HUES48 (cell line): ENCODE data around the gene NCLN.
"Not testable (repeated sequence)": the region's sequence is repeated elsewhere in the genome, so short reads cannot be mapped to it uniquely, and the experiment has no call there.

Experiments
- H3K27ac ChIP-seq: one replicate; pipeline ENCODE4 v1.7.0; 2013; ENCODE audit warnings: low read depth, low read length, inconsistent platforms
- H3K27me3 ChIP-seq: 2 replicates; pipeline ENCODE4 v1.6.1; 2013; ENCODE audit warnings: mild to moderate bottlenecking, low read length; ENCODE audit not compliant: control insufficient read depth, insufficient read depth
- H3K36me3 ChIP-seq: 2 replicates; pipeline ENCODE4 v1.6.1; 2013; ENCODE audit warnings: low read length; ENCODE audit not compliant: control insufficient read depth, insufficient read depth
- H3K4me1 ChIP-seq: 2 replicates; pipeline ENCODE4 v1.6.1; 2013; ENCODE audit warnings: mild to moderate bottlenecking, low read length; ENCODE audit not compliant: control insufficient read depth, insufficient read depth
- H3K4me3 ChIP-seq: 2 replicates; pipeline ENCODE4 v1.5.1; 2013; ENCODE audit warnings: mild to moderate bottlenecking, low read depth, low read length
- H3K9ac ChIP-seq: 2 replicates; pipeline ENCODE4 v1.6.1; 2013; ENCODE audit warnings: mild to moderate bottlenecking, low read depth, low read length, moderate library complexity
- H3K9me3 ChIP-seq: 2 replicates; pipeline ENCODE4 v1.6.1; 2013; ENCODE audit warnings: low read length; ENCODE audit not compliant: control insufficient read depth, insufficient read depth

NCLN gene

DNA sequence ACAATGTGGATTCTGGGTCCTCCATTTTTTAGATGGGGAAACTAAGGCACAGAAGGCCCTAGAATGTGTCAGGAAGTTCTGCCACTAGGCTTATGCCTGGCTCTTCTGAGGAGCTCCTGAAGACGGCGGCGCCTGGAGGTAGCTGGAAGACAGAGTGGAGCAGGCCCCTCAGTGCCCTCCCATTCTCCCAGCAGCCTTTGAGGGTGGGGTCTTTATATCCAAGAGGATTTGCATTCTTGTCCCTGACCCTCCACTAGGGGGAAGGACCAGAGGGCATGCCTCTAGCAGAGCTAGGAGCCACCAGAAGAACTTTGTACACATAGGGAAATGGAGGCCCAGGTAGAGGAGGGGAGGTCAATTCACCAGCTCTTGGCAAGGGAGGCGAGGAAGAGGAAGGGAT is 48.1 kb downstream of the NCLN start:
- H3K9me3 ChIP-seq = no peaks in the 10 kb centered on the region

DNA sequence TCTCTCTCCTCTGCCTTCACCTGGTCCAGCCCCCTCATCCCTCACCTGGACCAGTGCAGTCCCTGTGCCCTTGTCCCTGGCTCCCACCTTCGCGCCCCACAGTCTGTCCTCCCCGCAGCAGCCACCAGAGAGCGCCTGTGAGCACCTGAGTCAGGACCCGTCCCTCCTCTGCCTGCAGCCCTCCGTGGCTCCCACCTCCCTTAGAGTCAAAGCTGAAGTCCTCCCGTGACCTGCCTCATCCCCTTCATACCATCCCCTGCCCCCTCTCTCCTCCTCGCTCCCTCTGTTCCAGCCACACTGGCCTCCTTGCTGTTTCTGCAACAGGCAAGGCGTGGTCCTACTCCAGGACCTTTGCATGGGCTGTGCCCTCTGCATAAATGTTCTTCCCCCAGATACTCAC is 49.1 kb downstream of the NCLN start:
- Histone ChIP-seq H3K27me3 (no peaks in the 10 kb centered on the region), H3K4me1 (no peaks in the 10 kb centered on the region), H3K9me3 (no peaks in the 10 kb centered on the region), H3K27ac (no peak overlapping the region), H3K9ac (no peak overlapping the region), H3K36me3 (no peaks in the 10 kb centered on the region), H3K4me3 (no peak overlapping the region)

More for the DNA sequence above, 48.1 kb downstream of the NCLN start:
- Histone ChIP-seq H3K9ac (no peak overlapping the region), H3K4me3 (no peak overlapping the region), H3K36me3 (no peaks in the 10 kb centered on the region), H3K27ac (no peak overlapping the region), H3K27me3 (no peaks in the 10 kb centered on the region), H3K4me1 (no peaks in the 10 kb centered on the region; the same call in 1 of the 2 replicates)

DNA sequence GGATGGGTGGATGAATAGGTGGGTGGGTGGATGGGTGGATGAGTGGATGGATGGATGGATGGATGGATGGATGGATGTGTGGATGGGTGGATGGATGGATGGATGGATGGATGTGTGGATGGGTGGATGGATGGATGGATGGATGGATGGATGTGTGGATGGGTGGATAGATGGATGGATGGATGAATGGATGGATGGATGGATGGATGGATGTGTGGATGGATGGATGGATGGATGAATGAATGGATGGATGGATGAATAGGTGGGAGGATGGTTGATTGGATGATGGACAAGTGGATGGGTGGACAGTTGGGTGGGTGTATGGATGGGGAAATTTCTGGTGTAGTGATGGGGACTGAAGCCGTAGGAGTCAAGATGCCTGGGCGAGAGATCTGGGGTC is 49.9 kb downstream of the NCLN start:
- not testable (repeated sequence) for H3K36me3 ChIP-seq, H3K27me3 ChIP-seq, H3K4me1 ChIP-seq, H3K9me3 ChIP-seq, H3K27ac ChIP-seq, H3K9ac ChIP-seq, H3K4me3 ChIP-seq

DNA sequence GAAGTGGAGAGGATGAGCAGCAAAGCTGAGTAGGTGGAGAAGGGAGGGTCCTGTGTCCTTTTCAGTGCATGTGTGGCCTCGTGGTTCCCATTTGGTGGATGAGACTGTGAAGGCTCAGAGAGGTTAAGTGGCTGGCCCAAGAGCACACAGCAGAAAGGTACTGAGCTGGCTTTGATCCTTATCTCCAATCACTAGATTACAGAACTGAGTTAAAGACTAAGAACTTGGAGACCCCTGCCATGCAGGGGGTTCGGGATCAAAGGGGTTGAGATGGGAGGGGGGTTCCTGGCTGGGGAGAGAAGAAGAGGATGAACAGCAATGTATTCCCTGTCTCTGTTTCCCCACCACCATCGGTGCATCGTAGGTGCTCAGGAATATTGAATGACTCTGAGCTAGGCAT is 50.5 kb downstream of the NCLN start:
- no peak overlapping the region for H3K27ac ChIP-seq
- H3K4me1 ChIP-seq = no peaks in the 10 kb centered on the region
- no peaks in the 10 kb centered on the region for H3K27me3 ChIP-seq
- H3K9ac ChIP-seq = no peak overlapping the region
- H3K36me3 ChIP-seq = no peaks in the 10 kb centered on the region
- H3K9me3 ChIP-seq = no peaks in the 10 kb centered on the region
- H3K4me3 ChIP-seq = no peak overlapping the region

DNA sequence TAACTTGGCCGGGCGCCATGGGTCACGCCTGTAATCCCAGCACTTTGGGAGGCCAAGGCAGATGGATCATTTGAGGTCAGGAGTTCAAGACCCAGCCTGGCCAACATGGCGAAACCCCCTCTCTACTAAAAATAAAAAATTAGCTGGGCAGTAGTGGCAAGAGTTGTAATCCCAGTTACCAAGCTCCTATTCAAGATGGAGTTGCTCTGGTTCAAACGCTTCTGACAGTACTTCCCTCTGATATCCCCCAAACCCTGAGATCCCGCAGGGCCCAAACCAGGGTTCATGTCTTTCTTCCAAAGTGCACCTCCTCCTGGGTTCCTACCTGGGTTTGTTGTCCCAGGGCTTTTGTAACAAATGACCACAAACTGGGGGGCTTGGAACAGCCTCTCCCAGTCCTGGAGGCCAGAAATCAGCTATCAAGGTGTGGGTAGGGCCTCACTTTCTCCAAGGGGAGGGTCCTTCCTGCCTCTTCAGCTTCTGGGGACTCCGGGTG is 52.4 kb downstream of the NCLN start:
- no peaks in the 10 kb centered on the region for H3K36me3 ChIP-seq
- H3K4me1 ChIP-seq = no peaks in the 10 kb centered on the region
- no peak overlapping the region for H3K27ac ChIP-seq
- H3K4me3 ChIP-seq = no peak overlapping the region
- no peaks in the 10 kb centered on the region for H3K27me3 ChIP-seq
- H3K9me3 ChIP-seq = no peaks in the 10 kb centered on the region
- no peak overlapping the region for H3K9ac ChIP-seq

DNA sequence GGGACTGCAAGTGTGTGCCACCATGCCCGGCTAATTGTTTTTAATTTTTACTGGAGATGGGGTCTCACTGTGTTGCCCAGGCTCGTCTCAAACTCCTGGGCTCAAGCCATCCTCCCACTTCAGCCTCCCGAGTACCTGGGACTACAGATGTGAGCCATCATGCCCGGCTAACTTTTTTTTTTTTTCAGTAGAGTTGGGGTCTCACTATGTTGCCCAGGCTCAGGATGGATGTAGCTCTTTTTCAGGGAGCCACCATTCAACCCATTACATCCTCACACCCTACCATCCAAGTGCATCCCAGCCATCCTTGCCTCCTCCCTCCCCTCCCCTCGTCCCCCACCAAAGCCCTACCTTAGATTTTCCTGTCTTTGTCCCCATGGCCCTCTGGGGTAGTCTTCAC is 53.6 kb downstream of the NCLN start:
- Histone ChIP-seq H3K4me1 (no peaks in the 10 kb centered on the region), H3K4me3 (no peak overlapping the region), H3K27me3 (no peaks in the 10 kb centered on the region), H3K27ac (no peak overlapping the region), H3K36me3 (no peaks in the 10 kb centered on the region), H3K9ac (no peak overlapping the region), H3K9me3 (no peaks in the 10 kb centered on the region)

DNA sequence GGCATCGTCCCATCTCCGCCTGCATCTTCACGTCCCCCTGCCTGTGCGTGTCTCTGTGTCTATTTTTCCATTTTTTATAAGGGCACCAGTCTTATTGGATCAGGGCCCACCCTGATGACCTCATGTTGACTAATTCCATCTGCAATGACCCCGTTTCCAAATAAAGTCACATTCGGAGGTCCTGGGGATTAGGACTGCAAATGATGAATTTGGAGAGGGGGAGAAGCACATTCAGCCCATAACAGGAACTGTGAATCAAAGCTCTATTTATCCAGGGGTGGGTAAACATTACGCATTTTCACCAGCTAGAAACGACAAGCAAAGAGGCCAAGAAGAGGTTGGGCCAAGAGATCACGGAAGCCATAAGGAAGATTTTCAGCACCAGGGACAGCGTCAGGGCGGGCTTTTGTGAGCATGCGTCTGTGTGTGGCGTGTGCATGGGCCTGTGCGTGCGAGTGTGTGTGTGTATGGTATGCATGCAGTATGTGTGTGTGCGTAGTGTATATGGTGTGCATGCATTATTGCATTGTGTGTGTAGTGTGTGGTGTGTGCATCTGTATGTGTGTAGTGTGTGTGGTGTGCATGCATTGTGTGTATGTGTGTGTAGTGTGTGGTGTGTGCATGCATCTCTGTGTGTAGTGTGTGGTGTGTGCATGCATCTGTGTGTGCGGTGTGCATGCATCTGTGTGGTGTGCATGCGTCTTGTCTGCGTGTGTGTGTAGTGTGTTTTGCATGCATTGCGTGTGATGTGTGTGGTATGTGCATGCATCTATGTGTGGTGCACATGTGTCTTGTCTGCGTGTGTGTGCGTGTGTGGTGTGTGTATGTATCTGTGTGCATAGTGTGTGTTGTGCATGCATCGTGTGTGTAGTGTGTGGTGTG is 58.3 kb downstream of the NCLN start:
- Histone ChIP-seq H3K9me3 (no peaks in the 10 kb centered on the region), H3K36me3 (no peaks in the 10 kb centered on the region), H3K27me3 (no peaks in the 10 kb centered on the region), H3K27ac (no peak overlapping the region), H3K9ac (no peak overlapping the region), H3K4me1 (no peaks in the 10 kb centered on the region), H3K4me3 (no peak overlapping the region)

DNA sequence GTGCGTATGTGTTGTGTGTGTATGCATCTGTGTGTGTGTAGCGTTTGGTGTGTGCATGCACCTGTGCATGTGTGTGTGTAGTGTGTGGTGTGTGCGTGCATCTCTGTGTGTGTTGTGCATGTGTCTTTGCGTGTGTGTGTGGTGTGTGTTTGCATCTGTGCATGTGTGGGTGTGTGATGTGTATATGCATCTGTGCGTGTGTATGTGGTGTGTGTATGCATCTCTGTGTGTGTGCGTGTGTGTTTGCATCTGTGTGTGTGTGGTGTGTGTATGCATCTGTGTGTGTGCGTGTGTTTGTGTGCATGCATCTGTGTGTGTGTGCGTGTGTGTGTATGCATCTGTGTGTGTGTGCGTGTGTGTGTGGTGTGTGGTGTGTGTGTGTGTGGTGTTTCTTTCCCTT is 59.3 kb downstream of the NCLN start:
- no peaks in the 10 kb centered on the region for H3K36me3 ChIP-seq
- no peaks in the 10 kb centered on the region for H3K9me3 ChIP-seq
- H3K27me3 ChIP-seq = no peaks in the 10 kb centered on the region
- H3K27ac ChIP-seq = no peak overlapping the region
- no peak overlapping the region for H3K4me3 ChIP-seq
- no peak overlapping the region for H3K9ac ChIP-seq
- no peaks in the 10 kb centered on the region for H3K4me1 ChIP-seq

DNA sequence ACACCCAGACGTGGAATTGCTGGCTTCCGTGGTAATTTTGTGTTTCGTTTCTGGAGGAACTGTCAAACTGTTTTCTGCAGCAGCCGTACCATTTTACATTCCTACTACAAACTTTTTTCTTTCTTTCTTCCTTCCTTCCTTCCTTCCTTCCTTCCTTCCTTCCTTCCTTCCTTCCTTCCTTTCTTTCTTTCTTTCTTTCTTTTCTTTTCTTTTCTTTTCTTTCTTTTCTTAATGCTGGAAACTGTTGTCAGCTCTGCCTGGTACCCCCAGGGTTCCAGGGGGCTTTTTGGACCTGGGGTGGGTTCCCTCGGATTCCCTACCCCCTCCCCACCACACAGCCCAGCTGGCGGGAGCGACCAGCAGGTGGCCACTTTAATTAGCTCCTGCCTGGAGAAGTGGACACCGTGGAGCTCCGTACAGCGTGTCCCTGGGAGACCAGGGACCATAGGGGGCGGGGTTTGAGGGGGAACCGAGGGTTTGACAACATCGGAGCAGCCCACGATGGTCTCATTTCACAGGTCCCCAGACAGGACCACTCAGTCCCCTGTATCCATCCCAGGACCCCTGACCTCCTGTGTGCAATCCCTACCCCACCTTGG is 63.1 kb downstream of the NCLN start:
- H3K27ac ChIP-seq = no peak overlapping the region
- H3K4me1 ChIP-seq = no peaks in the 10 kb centered on the region
- no peaks in the 10 kb centered on the region; the same call in 1 of the 2 replicates for H3K9me3 ChIP-seq
- H3K27me3 ChIP-seq = no peaks in the 10 kb centered on the region
- H3K36me3 ChIP-seq = no peaks in the 10 kb centered on the region
- no peak overlapping the region for H3K4me3 ChIP-seq
- H3K9ac ChIP-seq = no peak overlapping the region

DNA sequence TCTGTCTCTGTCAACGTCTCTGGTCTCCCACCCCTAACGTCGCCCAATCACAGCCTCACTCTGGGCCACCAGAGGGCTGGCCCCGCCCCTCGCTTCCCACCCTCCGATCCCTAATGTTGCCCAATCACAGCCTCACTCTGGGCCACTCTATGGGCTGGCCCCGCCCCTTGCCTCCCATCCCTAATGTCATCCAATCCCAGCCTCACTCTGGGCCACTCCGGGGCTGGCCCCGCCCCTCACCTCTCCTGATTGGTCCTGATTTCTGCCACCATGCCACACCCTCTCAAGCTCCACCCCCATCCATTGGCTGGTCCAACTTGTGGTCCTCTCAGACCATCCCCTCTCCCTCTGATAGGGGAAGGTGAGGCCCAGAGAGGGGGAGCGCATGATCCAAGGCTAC is 63.7 kb downstream of the NCLN start:
- H3K4me3 ChIP-seq = no peak overlapping the region
- H3K9ac ChIP-seq = no peak overlapping the region

DNA sequence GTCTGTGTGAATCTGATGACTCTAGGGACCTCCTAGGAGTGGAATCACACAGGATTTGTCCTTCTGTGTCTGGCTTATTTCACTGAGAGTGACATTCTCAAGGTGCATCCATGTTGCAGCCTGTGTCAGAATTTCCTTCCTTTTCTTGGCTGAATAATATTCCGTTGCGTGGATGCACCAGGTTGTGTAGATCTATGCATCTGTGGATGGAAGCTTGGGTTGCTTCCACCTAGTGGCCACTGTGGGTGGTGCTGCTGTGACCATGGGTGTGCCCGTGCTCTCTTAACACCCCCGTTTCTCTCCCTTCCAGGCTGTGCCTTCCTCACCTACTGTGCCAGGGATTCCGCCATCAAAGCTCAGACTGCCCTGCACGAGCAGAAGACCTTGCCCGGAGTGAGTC is 64.9 kb downstream of the NCLN start:
- Histone ChIP-seq H3K9ac (no peak overlapping the region), H3K4me1 (no peaks in the 10 kb centered on the region), H3K27me3 (no peaks in the 10 kb centered on the region), H3K36me3 (no peaks in the 10 kb centered on the region), H3K9me3 (no peaks in the 10 kb centered on the region; the same call in 1 of the 2 replicates), H3K4me3 (no peak overlapping the region), H3K27ac (no peak overlapping the region)

More for the DNA sequence above, 63.7 kb downstream of the NCLN start:
- no peaks in the 10 kb centered on the region for H3K27me3 ChIP-seq
- no peaks in the 10 kb centered on the region for H3K36me3 ChIP-seq
- H3K27ac ChIP-seq = no peak overlapping the region
- no peaks in the 10 kb centered on the region for H3K4me1 ChIP-seq
- H3K9me3 ChIP-seq = no peaks in the 10 kb centered on the region; the same call in 1 of the 2 replicates
